A375 (cell line): ENCODE data around the gene HMX3. TPM values are rescaled to one million over a fixed set of nuclear protein-coding genes. Genes with fewer than 3 reads are reported as not detected.

Experiments used
- total RNA-seq: library from RNA; depleted of rRNA; stranded (reverse); fragments of >200 nt; shearing (Covaris generic); gene quantifications from 2 replicates; pipeline ENCODE4 v1.2.3, GENCODE V29; 2014; rRNA removed

Gene HMX3
- 3.5 and 6.3 TPM in 2 replicates for total RNA-seq

GRCh38 chr10:123135415-123136141 is at the start of gene HMX3:
TSS of gene HMX3 (plus strand) at chr10:123135970. CDS start at chr10:123136051, 81 bp downstream.

GRCh38 chr10:123147635-123148413 is 12.1 kb downstream of the HMX3 start, which contains the start of gene HMX2:
TSS of gene HMX2 (plus strand) at chr10:123148136. CDS start at chr10:123148379, 243 bp downstream.

GRCh38 chr10:123154092-123154710 is 18.4 kb downstream of the HMX3 start, which contains the start of gene BUB3:
TSS of gene BUB3 (plus strand) at chr10:123154402. CDS start at chr10:123154918, 516 bp downstream.

Other genes with a start within 250 kb of the HMX3 start
- gene FAM24A, start 225.4 kb upstream of the HMX3 start, total RNA-seq: not detected in 2 replicates
- 6.0 and 6.1 TPM in 2 replicates for gene C10orf88, start 181.7 kb upstream of the HMX3 start, total RNA-seq
- 7.8 and 8.3 TPM in 2 replicates for gene PSTK, start 155.6 kb upstream of the HMX3 start, total RNA-seq
- 3.3 and 4.3 TPM in 2 replicates for gene IKZF5, start 127.2 kb upstream of the HMX3 start, total RNA-seq
- gene ACADSB, start 127.0 kb upstream of the HMX3 start, total RNA-seq: 7.0 and 7.8 TPM in 2 replicates
- gene HMX2, start 12.2 kb downstream of the HMX3 start, total RNA-seq: not detected in 2 replicates
- 250 and 295 TPM in 2 replicates for gene BUB3, start 18.4 kb downstream of the HMX3 start, total RNA-seq